ENCODE results near the gene ZNF594. TPM values are rescaled to one million over a fixed set of nuclear protein-coding genes. Genes with fewer than 3 reads are reported as not detected.
"Not testable (repeated sequence)": the region's sequence is repeated elsewhere in the genome, so short reads cannot be mapped to it uniquely, and the experiment has no call there.

The ZNF594 gene
- polyA plus RNA-seq, 6 donors from 2014 or later: 0.82 to 4.8 (median 4.0) TPM

- Mint-ChIP-seq H3K9me3 (no peaks in the 10 kb centered on the region), H3K4me1 (peaks cover 0 to 3% (median 2%) of the 10 kb centered on the region in 3 donors), H3K27me3 (peaks cover 9 to 41% (median 12%) of the 10 kb centered on the region in 3 donors), H3K27ac (peak overlapping the region in 2 of 6 donors; percentile 11 to 79), H3K36me3 (no peaks in the 10 kb centered on the region), H3K4me3 (no peak overlapping the region)
- DNase-seq: no peak
- ATAC-seq (ENCODE audit: low read depth in 2 of 2): no peak
Observed at GRCh38 chr17:5131146-5131715, 60.4 kb downstream of the ZNF594 start.

- not testable (repeated sequence) for H3K4me1 Mint-ChIP-seq, DNase-seq, H3K27ac Mint-ChIP-seq
Observed at GRCh38 chr17:5130687-5131086, 61.0 kb downstream of the ZNF594 start.

GRCh38 chr17:5130261-5130660 lies 61.4 kb downstream of the ZNF594 start:
- not testable (repeated sequence) for H3K4me3 Mint-ChIP-seq; H3K27ac Mint-ChIP-seq; DNase-seq; H3K9me3 Mint-ChIP-seq; ATAC-seq (ENCODE audit: low read depth in 2 of 2); H3K36me3 Mint-ChIP-seq; H3K4me1 Mint-ChIP-seq
- peaks cover 14 to 43% (median 19%) of the 10 kb centered on the region in 3 donors for H3K27me3 Mint-ChIP-seq

More at GRCh38 chr17:5130687-5131086, 61.0 kb downstream of the ZNF594 start:
- H3K4me3 Mint-ChIP-seq; H3K36me3 Mint-ChIP-seq; ATAC-seq (ENCODE audit: low read depth in 2 of 2); H3K9me3 Mint-ChIP-seq: not testable (repeated sequence)
- peaks cover 14 to 43% (median 18%) of the 10 kb centered on the region in 3 donors for H3K27me3 Mint-ChIP-seq

- not testable (repeated sequence) for H3K36me3 Mint-ChIP-seq; H3K4me1 Mint-ChIP-seq; H3K27ac Mint-ChIP-seq; H3K9me3 Mint-ChIP-seq; ATAC-seq (ENCODE audit: low read depth in 2 of 2); DNase-seq; H3K4me3 Mint-ChIP-seq
- H3K27me3 Mint-ChIP-seq: peaks cover 14 to 42% (median 22%) of the 10 kb centered on the region in 3 donors
Observed at GRCh38 chr17:5129770-5130169, 61.9 kb downstream of the ZNF594 start.

Other genes starting within 250 kb of the ZNF594 start
- 1,000 to 10,000 TPM; 1,151 to 1,601 (median 1,370) TPM for gene PFN1, start 243.3 kb downstream of the ZNF594 start, polyA plus RNA-seq (ENCODE audit: low read depth in 6 of 6)
- 1 to 10 TPM in 4 of 6 donors, under 1 TPM in 1, not detected in 1; 0.79 to 3.2 (median 1.2) TPM for gene ENO3, start 240.7 kb downstream of the ZNF594 start, polyA plus RNA-seq (ENCODE audit: low read depth in 6 of 6)
- gene SPAG7, start 224.1 kb downstream of the ZNF594 start, polyA plus RNA-seq (ENCODE audit: low read depth in 6 of 6): 100 to 1,000 TPM in 3 of 6 donors, 10 to 100 TPM in 3; 92.4 to 171 (median 104) TPM
- 10 to 100 TPM in 1 of 6 donors, 1 to 10 TPM in 5; 3.3 to 16.7 (median 5.2) TPM for gene CAMTA2, start 204.2 kb downstream of the ZNF594 start, polyA plus RNA-seq (ENCODE audit: low read depth in 6 of 6)
- gene INCA1, start 194.3 kb downstream of the ZNF594 start, polyA plus RNA-seq (ENCODE audit: low read depth in 6 of 6): under 1 TPM in 3 of 6 donors, not detected in 3; 0.40 to 0.98 (median 0.41) TPM
- 1 to 10 TPM in 3 of 6 donors, under 1 TPM in 2, not detected in 1; 0.16 to 3.6 (median 2.0) TPM for gene KIF1C, start 193.9 kb downstream of the ZNF594 start, polyA plus RNA-seq (ENCODE audit: low read depth in 6 of 6)
- not detected for gene SLC52A1, start 156.4 kb downstream of the ZNF594 start, polyA plus RNA-seq (ENCODE audit: low read depth in 6 of 6)
- gene ZFP3, start 113.4 kb downstream of the ZNF594 start, polyA plus RNA-seq (ENCODE audit: low read depth in 6 of 6): 1 to 10 TPM; 1.7 to 4.1 (median 3.6) TPM
- 10 to 100 TPM in 3 of 6 donors, 1 to 10 TPM in 3; 6.3 to 25.3 (median 10.1) TPM for gene ZNF232, start 80.0 kb downstream of the ZNF594 start, polyA plus RNA-seq (ENCODE audit: low read depth in 6 of 6)
- under 1 TPM; 0.06 to 0.37 (median 0.12) TPM for gene USP6, start 75.8 kb downstream of the ZNF594 start, polyA plus RNA-seq (ENCODE audit: low read depth in 6 of 6)
- gene SCIMP, start 43.0 kb upstream of the ZNF594 start, polyA plus RNA-seq (ENCODE audit: low read depth in 6 of 6): 100 to 1,000 TPM in 3 of 6 donors, 10 to 100 TPM in 3; 80.4 to 181 (median 103) TPM
- gene RABEP1, start 90.4 kb upstream of the ZNF594 start, polyA plus RNA-seq (ENCODE audit: low read depth in 6 of 6): 10 to 100 TPM; 54.6 to 90.2 (median 71.8) TPM
- 100 to 1,000 TPM; 261 to 392 (median 297) TPM for gene NUP88, start 227.8 kb upstream of the ZNF594 start, polyA plus RNA-seq (ENCODE audit: low read depth in 6 of 6)
- gene RPAIN, start 228.3 kb upstream of the ZNF594 start, polyA plus RNA-seq (ENCODE audit: low read depth in 6 of 6): 10 to 100 TPM; 41.4 to 58.7 (median 50.5) TPM
- 100 to 1,000 TPM; 206 to 309 (median 274) TPM for gene C1QBP, start 247.3 kb upstream of the ZNF594 start, polyA plus RNA-seq (ENCODE audit: low read depth in 6 of 6)

Measured in naive B cell (primary cell).